Mesenchymal stem cell (in vitro differentiated cells and primary cell): ENCODE results near the gene CUZD1.
"Not testable (repeated sequence)": the region's sequence is repeated elsewhere in the genome, so short reads cannot be mapped to it uniquely, and the experiment has no call there.

Experiments
- DNase-seq: peaks from one replicate; pipeline ENCODE4 v3.0.0-alpha.2; 2013
- H2AFZ ChIP-seq: one replicate; pipeline ENCODE4 v1.6.1; 2013; ENCODE audit warnings: low read depth, mild to moderate bottlenecking, control low read depth, inconsistent platforms, low read length, moderate library complexity
- H2AK5ac ChIP-seq: 2 replicates; pipeline ENCODE4 v1.6.1; 2013; ENCODE audit warnings: low read length, moderate library complexity, mild to moderate bottlenecking, inconsistent platforms; ENCODE audit not compliant: severe bottlenecking
- H2BK120ac ChIP-seq: one replicate; pipeline ENCODE4 v1.6.1; 2013; ENCODE audit warnings: low read depth, mild to moderate bottlenecking, inconsistent platforms, low read length, moderate library complexity
- H2BK12ac ChIP-seq, 2 experiments: one replicate each; pipeline ENCODE4 v1.6.1; 2013; ENCODE audit warnings: inconsistent platforms in 2 of 2, low read length in 2 of 2, mild to moderate bottlenecking in 2 of 2, moderate library complexity in 2 of 2, control low read depth in 1 of 2
- H2BK15ac ChIP-seq: one replicate; pipeline ENCODE4 v1.6.1; 2013; ENCODE audit warnings: mild to moderate bottlenecking, low read depth, inconsistent platforms; ENCODE audit not compliant: poor library complexity, severe bottlenecking
- H2BK5ac ChIP-seq: 2 replicates; pipeline ENCODE4 v1.6.1; 2013; ENCODE audit warnings: low read depth, mild to moderate bottlenecking, low read length, control low read depth, inconsistent platforms; ENCODE audit not compliant: poor library complexity, severe bottlenecking
- H3K14ac ChIP-seq, 2 experiments: one replicate each; pipeline ENCODE4 v1.6.1; 2013; ENCODE audit warnings: inconsistent platforms in 2 of 2, low read length in 2 of 2, control low read depth in 1 of 2, mild to moderate bottlenecking in 1 of 2, moderate library complexity in 1 of 2
- H3K18ac ChIP-seq, 2 experiments: one replicate each; pipeline ENCODE4 v1.6.1; 2013; ENCODE audit warnings: inconsistent platforms in 2 of 2, low read length in 2 of 2, control low read depth in 1 of 2, low read depth in 1 of 2, mild to moderate bottlenecking in 1 of 2
- H3K23ac ChIP-seq, 2 experiments: one replicate each; pipeline ENCODE4 v1.6.1; 2013; ENCODE audit warnings: inconsistent platforms in 2 of 2, low read length in 2 of 2, mild to moderate bottlenecking in 2 of 2, moderate library complexity in 2 of 2, control low read depth in 1 of 2
- H3K27ac ChIP-seq: 2 replicates; pipeline ENCODE4 v1.5.1; 2013; ENCODE audit warnings: mild to moderate bottlenecking, moderate library complexity, low read length, control low read depth, inconsistent platforms; ENCODE audit not compliant: poor library complexity, severe bottlenecking
- H3K27me3 ChIP-seq, 2 experiments: 2 replicates each; pipeline versions ENCODE4 v1.6.1 to v1.7.0; 2013; ENCODE audit warnings: low read length in 2 of 2, mild to moderate bottlenecking in 2 of 2, moderate library complexity in 2 of 2, control low read depth in 1 of 2, inconsistent platforms in 1 of 2; ENCODE audit not compliant: control insufficient read depth in 1 of 2, insufficient read depth in 1 of 2
- H3K36me3 ChIP-seq, 2 experiments: 2 replicates each; pipeline versions ENCODE4 v1.6.1 to v1.7.0; 2013; ENCODE audit warnings: low read length in 2 of 2, control low read depth in 1 of 2, inconsistent platforms in 1 of 2, low read depth in 1 of 2, mild to moderate bottlenecking in 1 of 2; ENCODE audit not compliant: insufficient read depth in 2 of 2, control insufficient read depth in 1 of 2
- H3K4ac ChIP-seq, 2 experiments: one replicate each; pipeline ENCODE4 v1.6.1; 2013; ENCODE audit warnings: inconsistent platforms in 2 of 2, low read length in 2 of 2, mild to moderate bottlenecking in 2 of 2, moderate library complexity in 2 of 2, control low read depth in 1 of 2, low read depth in 1 of 2
- H3K4me1 ChIP-seq: 2 replicates; pipeline ENCODE4 v1.6.1; 2013; ENCODE audit warnings: low read depth, low read length, control low read depth; ENCODE audit not compliant: control insufficient read depth, insufficient read depth
- H3K4me2 ChIP-seq: 2 replicates; pipeline ENCODE4 v1.6.1; 2013; ENCODE audit warnings: low read length, mild to moderate bottlenecking, inconsistent platforms; ENCODE audit not compliant: poor library complexity, severe bottlenecking
- H3K4me3 ChIP-seq, 2 experiments: 2 replicates each; pipeline versions ENCODE4 v1.5.1 to v1.7.0; 2013; ENCODE audit warnings: low read length in 2 of 2, mild to moderate bottlenecking in 2 of 2, control low read depth in 1 of 2, low read depth in 1 of 2; ENCODE audit not compliant: insufficient read depth in 1 of 2
- H3K79me1 ChIP-seq: replicated peaks from 2 replicates; pipeline ENCODE4 v1.6.1; 2013; ENCODE audit warnings: mild to moderate bottlenecking, control low read depth, low read length, inconsistent platforms; ENCODE audit not compliant: poor library complexity, severe bottlenecking
- H3K9ac ChIP-seq: 2 replicates; pipeline ENCODE4 v1.7.0; 2013; ENCODE audit warnings: mild to moderate bottlenecking, low read length, moderate library complexity
- H3K9me3 ChIP-seq: 2 replicates; pipeline ENCODE4 v1.7.0; 2013; ENCODE audit warnings: mild to moderate bottlenecking, low read length; ENCODE audit not compliant: control insufficient read depth
- H4K8ac ChIP-seq: one replicate; pipeline ENCODE4 v1.6.1; 2013; ENCODE audit warnings: inconsistent platforms, mild to moderate bottlenecking, low read length, moderate library complexity
- H4K91ac ChIP-seq: one replicate; pipeline ENCODE4 v1.6.1; 2013; ENCODE audit warnings: mild to moderate bottlenecking, low read length, inconsistent platforms
- WGBS: methylation state at CpG from one replicate; pipeline ENCODE4 v1.1.7; 2013; ENCODE audit warnings: mixed read lengths; 5-methylcytosine and 5-hydroxymethylcytosine counted together

The CUZD1 gene

DNA sequence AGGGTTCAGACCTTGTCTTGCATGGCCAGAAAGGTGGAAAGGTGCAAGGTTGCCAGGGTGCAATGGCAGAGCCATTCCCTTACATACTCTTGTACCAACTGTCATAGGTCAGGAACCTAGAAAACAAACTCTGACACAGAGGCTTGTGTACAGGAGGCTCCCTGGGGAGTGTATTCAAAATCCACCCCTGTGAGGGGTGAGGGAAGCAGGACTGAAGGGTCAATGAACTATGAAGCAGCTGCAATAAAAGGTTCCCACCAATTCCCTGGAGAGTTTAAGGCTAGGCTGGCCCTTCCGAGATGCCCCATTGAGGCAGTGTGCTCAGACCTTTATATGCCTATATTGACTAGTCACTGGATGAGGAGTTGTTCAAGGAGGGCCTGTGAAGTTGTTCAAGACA, 13.9 kb upstream of the CUZD1 start:
- Histone ChIP-seq H2BK120ac (no peak overlapping the region), H3K9me3 (no peaks in the 10 kb centered on the region), H3K14ac (no peak overlapping the region), H2AK5ac (peak overlapping the region; percentile 61), H3K4me3 (no peak overlapping the region), H3K9ac (no peak overlapping the region), H4K91ac (no peak overlapping the region), H2BK5ac (no peak overlapping the region), H3K18ac (no peak overlapping the region), H3K4me1 (peaks cover 6% of the 10 kb centered on the region), H3K27ac (no peak overlapping the region), H2BK12ac (no peak overlapping the region), H2BK15ac (no peak overlapping the region), H3K27me3 (no peaks in the 10 kb centered on the region), H3K23ac (no peak overlapping the region), H4K8ac (no peak overlapping the region), H3K4me2 (no peak overlapping the region), H3K4ac (no peak overlapping the region), H3K79me1 (no peaks in the 10 kb centered on the region), H3K36me3 (no peaks in the 10 kb centered on the region), H2AFZ (no peak overlapping the region)
- DNase-seq, result no peak
- WGBS, result 83% methylated on average over 1 of the region's 1 CpG

GRCh38 chr10:122858042-122858441, 12.4 kb upstream of the CUZD1 start:
- H2BK5ac ChIP-seq, H3K18ac ChIP-seq, H3K4ac ChIP-seq, DNase-seq, H3K36me3 ChIP-seq, H2BK120ac ChIP-seq, H3K23ac ChIP-seq, H3K79me1 ChIP-seq, H3K14ac ChIP-seq, H3K9me3 ChIP-seq, H3K27ac ChIP-seq, H3K9ac ChIP-seq, H2BK15ac ChIP-seq, H3K4me3 ChIP-seq, H2BK12ac ChIP-seq, H3K4me2 ChIP-seq, H2AK5ac ChIP-seq, H4K8ac ChIP-seq, H3K27me3 ChIP-seq, H2AFZ ChIP-seq, H4K91ac ChIP-seq: not testable (repeated sequence)
- WGBS, result no CpG with 5 or more reads among the region's 5 CpGs
- H3K4me1 ChIP-seq, result peaks cover 10% of the 10 kb centered on the region

GRCh38 chr10:122856902-122857301, 11.2 kb upstream of the CUZD1 start:
- Histone ChIP-seq H2BK15ac (no peak overlapping the region), H3K4ac (no peak overlapping the region), H3K36me3 (no peaks in the 10 kb centered on the region), H2AK5ac (no peak overlapping the region), H3K23ac (no peak overlapping the region), H3K4me1 (peaks cover 11% of the 10 kb centered on the region), H2BK12ac (no peak overlapping the region), H2BK120ac (no peak overlapping the region), H3K14ac (no peak overlapping the region), H4K8ac (no peak overlapping the region), H4K91ac (no peak overlapping the region), H3K9ac (no peak overlapping the region), H2BK5ac (no peak overlapping the region), H3K27ac (no peak overlapping the region), H3K27me3 (no peaks in the 10 kb centered on the region), H3K79me1 (no peaks in the 10 kb centered on the region), H3K4me3 (no peak overlapping the region), H3K4me2 (no peak overlapping the region), H3K18ac (no peak overlapping the region), H3K9me3 (no peaks in the 10 kb centered on the region), H2AFZ (no peak overlapping the region)
- DNase-seq, result no peak
- WGBS, result no CpG with 5 or more reads among the region's 1 CpG

DNA sequence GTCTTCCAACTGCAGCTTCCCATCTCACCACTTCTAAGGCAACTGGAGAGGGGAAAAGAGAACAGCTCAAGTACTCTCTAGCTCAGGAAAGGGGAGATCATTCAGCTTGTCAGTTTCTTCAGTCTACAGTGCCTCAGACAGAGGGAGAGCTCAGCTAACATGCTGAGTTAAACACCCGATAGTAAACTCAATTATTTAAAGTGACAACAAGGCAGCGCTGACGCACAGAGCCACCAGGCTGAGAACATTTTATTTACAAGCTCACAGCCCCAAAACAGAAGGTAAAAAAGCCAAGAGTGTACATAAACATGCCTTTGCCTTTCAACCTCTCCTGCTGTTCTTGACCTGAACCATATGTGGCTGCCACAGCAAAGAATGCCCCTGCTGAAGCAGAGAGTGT, 10.1 kb upstream of the CUZD1 start:
- Histone ChIP-seq H3K4ac (no peak overlapping the region), H2AFZ (no peak overlapping the region), H3K79me1 (no peaks in the 10 kb centered on the region), H3K27ac (no peak overlapping the region), H2BK5ac (no peak overlapping the region), H2BK120ac (no peak overlapping the region), H2BK15ac (no peak overlapping the region), H3K36me3 (no peaks in the 10 kb centered on the region), H4K91ac (no peak overlapping the region), H3K9ac (no peak overlapping the region), H3K4me3 (no peak overlapping the region), H3K4me1 (peaks cover 10% of the 10 kb centered on the region), H3K9me3 (no peaks in the 10 kb centered on the region), H2BK12ac (no peak overlapping the region), H3K18ac (no peak overlapping the region), H3K27me3 (no peaks in the 10 kb centered on the region), H2AK5ac (no peak overlapping the region), H3K4me2 (no peak overlapping the region), H4K8ac (no peak overlapping the region), H3K23ac (no peak overlapping the region), H3K14ac (no peak overlapping the region)
- DNase-seq, result no peak
- 47% methylated on average over 3 of the region's 3 CpGs for WGBS
